ENCODE data around the gene SOBP.

GRCh38 chr6:107699254-107699653, 209.3 kb downstream of the SOBP start:
- TF ChIP-seq CTCF (IDR thresholded peaks at IDR 0.05) (no peak), ZFX (IDR thresholded peaks at IDR 0.05; ENCODE audit: borderline replicate concordance) (no peak)

All from 22Rv1 (cell line).